ENCODE data around the gene RFPL3. TPM values are rescaled to one million over a fixed set of nuclear protein-coding genes. Genes with fewer than 3 reads are reported as not detected.

Gene RFPL3
- total RNA-seq, 1 donor from 2014 or later: not detected

DNA sequence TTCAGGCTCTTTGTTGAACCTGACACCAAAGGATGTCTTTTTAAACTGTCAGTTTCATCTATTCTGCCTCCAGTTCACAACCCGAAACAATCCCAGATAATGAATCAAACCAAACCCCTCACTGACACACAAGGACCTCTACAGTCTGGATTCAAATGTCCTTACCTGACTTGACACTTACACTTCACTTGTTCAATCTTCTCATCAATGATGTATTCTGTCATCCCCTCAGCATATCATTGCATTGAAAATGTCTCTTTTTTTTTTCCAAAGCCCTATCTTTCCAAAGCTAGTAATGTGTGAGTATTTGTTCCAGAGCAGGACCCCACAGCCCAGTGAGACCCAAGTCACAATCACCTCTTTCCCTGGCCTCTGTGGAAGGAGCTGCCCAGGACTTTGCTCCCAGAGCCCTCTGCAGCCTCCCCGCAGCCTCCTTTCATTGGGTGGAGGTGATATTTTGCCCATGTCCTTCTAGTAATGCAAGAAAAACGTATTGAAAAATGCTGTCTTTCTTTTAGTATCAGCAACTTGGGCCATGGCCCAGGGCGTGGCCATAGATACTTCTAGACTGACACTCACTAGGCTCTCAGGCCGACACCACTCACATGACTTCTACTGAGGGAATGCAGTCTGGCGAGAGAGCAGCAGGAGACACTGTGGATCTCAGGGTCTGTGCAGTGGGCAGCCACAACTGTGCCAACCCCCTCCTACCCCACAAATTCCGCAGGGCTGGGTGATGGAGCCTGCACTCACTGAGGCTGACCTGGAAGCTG lies 18.2 kb downstream of the RFPL3 start:
- H3K4me1 ChIP-seq (ENCODE audit: control insufficient read depth in 3 of 3, insufficient read depth in 3 of 3, low read length in 3 of 3): no peaks in the 10 kb centered on the region
- no peaks in the 10 kb centered on the region for H3K27me3 ChIP-seq (ENCODE audit: control insufficient read depth in 3 of 3, insufficient read depth in 3 of 3, low read length in 3 of 3)
- no peak overlapping the region for H3K4me3 ChIP-seq (ENCODE audit: low read length in 3 of 3)
- no peaks in the 10 kb centered on the region for H3K36me3 ChIP-seq (ENCODE audit: control insufficient read depth in 3 of 3, insufficient read depth in 3 of 3, low read length in 3 of 3)
- no peaks in the 10 kb centered on the region for H3K9me3 ChIP-seq (ENCODE audit: control insufficient read depth in 3 of 3, low read length in 3 of 3)
- no peak overlapping the region for H3K9ac ChIP-seq (ENCODE audit: low read depth in 1 of 3, low read length in 3 of 3)
- no peak overlapping the region for H3K27ac ChIP-seq (ENCODE audit: low read depth, low read length)

DNA sequence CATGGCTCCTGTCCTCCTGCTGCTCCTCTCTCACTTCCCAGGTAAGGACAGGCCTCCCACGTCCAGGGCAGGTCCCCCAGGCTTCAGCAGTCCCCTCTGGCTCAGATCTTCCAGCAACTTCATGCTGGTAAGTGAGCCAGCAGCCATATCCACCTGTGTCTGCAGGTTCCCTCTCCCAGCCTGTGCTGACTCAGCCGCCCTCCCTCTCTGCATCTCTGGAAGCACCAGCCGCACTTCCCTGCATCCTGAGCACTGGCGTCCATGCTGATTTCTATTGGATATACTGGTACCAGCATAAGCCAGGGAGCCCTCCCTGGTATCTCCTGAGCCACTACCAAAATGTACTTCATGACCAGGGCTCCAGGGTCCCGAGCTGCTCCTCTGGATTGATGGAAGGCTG lies 19.0 kb downstream of the RFPL3 start:
- H3K27me3 ChIP-seq (ENCODE audit: control insufficient read depth in 3 of 3, insufficient read depth in 3 of 3, low read length in 3 of 3): no peaks in the 10 kb centered on the region
- no peak overlapping the region for H3K9ac ChIP-seq (ENCODE audit: low read depth in 1 of 3, low read length in 3 of 3)
- no peaks in the 10 kb centered on the region for H3K9me3 ChIP-seq (ENCODE audit: control insufficient read depth in 3 of 3, low read length in 3 of 3)
- H3K27ac ChIP-seq (ENCODE audit: low read depth, low read length): no peak overlapping the region
- H3K4me3 ChIP-seq (ENCODE audit: low read length in 3 of 3): no peak overlapping the region
- H3K36me3 ChIP-seq (ENCODE audit: control insufficient read depth in 3 of 3, insufficient read depth in 3 of 3, low read length in 3 of 3): no peaks in the 10 kb centered on the region
- no peaks in the 10 kb centered on the region for H3K4me1 ChIP-seq (ENCODE audit: control insufficient read depth in 3 of 3, insufficient read depth in 3 of 3, low read length in 3 of 3)

DNA sequence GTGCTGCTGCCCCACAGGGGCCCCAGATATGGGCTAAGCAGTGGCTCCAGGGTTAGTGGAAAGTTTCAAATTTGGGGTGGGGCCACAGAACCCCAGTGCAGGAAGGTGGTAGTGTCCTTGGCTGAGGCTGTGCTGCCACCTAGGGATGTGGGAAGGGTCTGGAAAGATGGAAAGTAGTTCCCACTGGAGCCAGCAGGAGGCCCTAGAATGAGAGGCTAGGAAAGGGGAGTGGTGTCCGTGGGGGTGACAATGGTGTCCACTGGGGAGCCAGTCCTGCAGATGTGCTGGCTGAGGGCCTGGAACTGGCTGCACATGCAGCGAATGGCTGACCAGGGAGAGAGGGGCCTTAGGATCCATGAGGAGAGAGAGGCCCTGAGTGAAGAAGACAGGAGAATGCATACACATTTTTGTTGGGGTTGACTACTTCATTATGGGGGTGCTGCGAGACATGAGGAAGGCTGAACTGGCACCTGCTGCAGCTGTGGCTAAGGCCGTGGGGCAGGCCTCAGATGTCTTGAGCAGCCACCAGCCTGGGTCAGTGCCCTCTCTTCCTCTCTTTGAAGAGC lies 21.1 kb downstream of the RFPL3 start:
- Histone ChIP-seq H3K9ac (ENCODE audit: low read depth in 1 of 3, low read length in 3 of 3) (no peak overlapping the region), H3K36me3 (ENCODE audit: control insufficient read depth in 3 of 3, insufficient read depth in 3 of 3, low read length in 3 of 3) (no peaks in the 10 kb centered on the region), H3K9me3 (ENCODE audit: control insufficient read depth in 3 of 3, low read length in 3 of 3) (no peaks in the 10 kb centered on the region), H3K27ac (ENCODE audit: low read depth, low read length) (no peak overlapping the region), H3K27me3 (ENCODE audit: control insufficient read depth in 3 of 3, insufficient read depth in 3 of 3, low read length in 3 of 3) (no peaks in the 10 kb centered on the region), H3K4me1 (ENCODE audit: control insufficient read depth in 3 of 3, insufficient read depth in 3 of 3, low read length in 3 of 3) (no peaks in the 10 kb centered on the region), H3K4me3 (ENCODE audit: low read length in 3 of 3) (no peak overlapping the region)

DNA sequence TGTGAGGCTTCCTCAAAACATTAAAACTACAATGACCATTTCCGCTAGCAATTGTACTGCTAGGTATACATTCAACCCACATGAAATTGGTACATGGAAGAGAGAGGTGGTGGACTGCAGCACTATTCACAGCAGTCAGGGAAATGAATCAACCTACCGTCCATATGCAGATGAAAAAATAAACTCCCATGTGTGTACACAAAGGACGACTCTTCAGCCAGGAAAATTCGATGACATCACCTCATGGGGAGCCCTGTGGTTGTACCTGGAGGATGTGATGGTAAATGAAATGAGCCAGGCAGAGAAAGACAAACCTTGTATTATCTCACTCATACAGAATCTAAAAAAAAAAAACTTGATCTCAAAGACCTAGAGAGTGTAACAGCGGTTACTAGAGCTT lies 23.3 kb downstream of the RFPL3 start:
- Histone ChIP-seq H3K9ac (ENCODE audit: low read depth in 1 of 3, low read length in 3 of 3) (no peak overlapping the region), H3K27ac (ENCODE audit: low read depth, low read length) (no peak overlapping the region), H3K4me3 (ENCODE audit: low read length in 3 of 3) (no peak overlapping the region), H3K27me3 (ENCODE audit: control insufficient read depth in 3 of 3, insufficient read depth in 3 of 3, low read length in 3 of 3) (no peaks in the 10 kb centered on the region), H3K9me3 (ENCODE audit: control insufficient read depth in 3 of 3, low read length in 3 of 3) (no peaks in the 10 kb centered on the region), H3K36me3 (ENCODE audit: control insufficient read depth in 3 of 3, insufficient read depth in 3 of 3, low read length in 3 of 3) (peaks cover 5 to 8% (median 7%) of the 10 kb centered on the region in 3 donors), H3K4me1 (ENCODE audit: control insufficient read depth in 3 of 3, insufficient read depth in 3 of 3, low read length in 3 of 3) (no peaks in the 10 kb centered on the region)

DNA sequence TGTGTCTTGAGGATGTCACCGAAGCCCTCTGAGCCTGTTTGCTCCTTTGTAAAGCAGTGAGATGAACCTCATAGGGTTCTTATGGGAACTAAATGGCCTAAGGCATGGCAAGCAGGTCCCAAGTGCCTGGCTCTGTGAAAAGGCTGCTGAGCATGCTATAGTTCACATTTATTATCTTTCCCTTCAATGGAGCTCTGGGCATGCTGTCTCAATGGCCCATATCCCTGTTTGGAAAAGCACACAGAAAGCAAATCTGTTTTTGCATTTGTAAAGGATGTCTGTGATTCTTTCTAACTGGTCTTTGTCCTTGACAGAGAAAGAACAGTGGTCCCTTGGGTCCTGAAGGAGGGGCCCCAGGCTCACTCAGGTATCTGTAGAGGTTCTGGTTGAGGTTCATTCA lies 28.0 kb downstream of the RFPL3 start:
- H3K9ac ChIP-seq (ENCODE audit: low read depth in 1 of 3, low read length in 3 of 3): no peak overlapping the region
- H3K4me1 ChIP-seq (ENCODE audit: control insufficient read depth in 3 of 3, insufficient read depth in 3 of 3, low read length in 3 of 3): no peaks in the 10 kb centered on the region
- H3K9me3 ChIP-seq (ENCODE audit: control insufficient read depth in 3 of 3, low read length in 3 of 3): no peaks in the 10 kb centered on the region
- H3K27me3 ChIP-seq (ENCODE audit: control insufficient read depth in 3 of 3, insufficient read depth in 3 of 3, low read length in 3 of 3): no peaks in the 10 kb centered on the region
- H3K4me3 ChIP-seq (ENCODE audit: low read length in 3 of 3): no peak overlapping the region
- H3K27ac ChIP-seq (ENCODE audit: low read depth, low read length): no peak overlapping the region
- H3K36me3 ChIP-seq (ENCODE audit: control insufficient read depth in 3 of 3, insufficient read depth in 3 of 3, low read length in 3 of 3): peaks cover 22 to 44% (median 40%) of the 10 kb centered on the region in 3 donors

GRCh38 chr22:32389685-32390084 lies 32.0 kb downstream of the RFPL3 start:
- Histone ChIP-seq H3K9me3 (ENCODE audit: control insufficient read depth in 3 of 3, low read length in 3 of 3) (no peaks in the 10 kb centered on the region), H3K4me1 (ENCODE audit: control insufficient read depth in 3 of 3, insufficient read depth in 3 of 3, low read length in 3 of 3) (no peaks in the 10 kb centered on the region), H3K27me3 (ENCODE audit: control insufficient read depth in 3 of 3, insufficient read depth in 3 of 3, low read length in 3 of 3) (no peaks in the 10 kb centered on the region), H3K9ac (ENCODE audit: low read depth in 1 of 3, low read length in 3 of 3) (no peak overlapping the region), H3K27ac (ENCODE audit: low read depth, low read length) (no peak overlapping the region), H3K4me3 (ENCODE audit: low read length in 3 of 3) (no peak overlapping the region), H3K36me3 (ENCODE audit: control insufficient read depth in 3 of 3, insufficient read depth in 3 of 3, low read length in 3 of 3) (peaks cover 45 to 72% (median 72%) of the 10 kb centered on the region in 3 donors)

DNA sequence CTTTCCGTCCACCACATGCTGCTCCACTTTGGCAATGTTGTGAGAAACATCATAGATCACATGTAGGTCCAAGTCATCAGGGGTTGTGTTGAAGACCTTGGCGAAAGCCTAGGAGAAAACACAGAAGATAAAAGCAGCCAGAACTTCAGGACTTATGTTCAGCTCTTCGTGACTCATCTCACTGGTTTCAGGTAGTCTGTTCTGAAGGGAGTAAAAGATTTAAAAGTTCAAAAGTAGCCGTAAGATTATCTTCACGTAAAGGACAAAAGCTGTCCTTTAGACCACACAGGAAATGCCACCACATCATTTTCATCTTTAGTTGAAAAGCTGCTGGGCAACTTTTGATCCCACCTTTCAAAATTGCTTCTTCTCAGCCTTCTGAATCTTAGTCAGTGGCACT lies 37.4 kb downstream of the RFPL3 start:
- no peaks in the 10 kb centered on the region for H3K4me1 ChIP-seq (ENCODE audit: control insufficient read depth in 3 of 3, insufficient read depth in 3 of 3, low read length in 3 of 3)
- peaks cover 50 to 84% (median 68%) of the 10 kb centered on the region in 3 donors for H3K36me3 ChIP-seq (ENCODE audit: control insufficient read depth in 3 of 3, insufficient read depth in 3 of 3, low read length in 3 of 3)
- H3K9ac ChIP-seq (ENCODE audit: low read depth in 1 of 3, low read length in 3 of 3): no peak overlapping the region
- H3K27ac ChIP-seq (ENCODE audit: low read depth, low read length): no peak overlapping the region
- no peaks in the 10 kb centered on the region for H3K27me3 ChIP-seq (ENCODE audit: control insufficient read depth in 3 of 3, insufficient read depth in 3 of 3, low read length in 3 of 3)
- H3K4me3 ChIP-seq (ENCODE audit: low read length in 3 of 3): no peak overlapping the region
- no peaks in the 10 kb centered on the region for H3K9me3 ChIP-seq (ENCODE audit: control insufficient read depth in 3 of 3, low read length in 3 of 3)

- Histone ChIP-seq H3K27ac (ENCODE audit: low read depth, low read length) (no peak overlapping the region), H3K9ac (ENCODE audit: low read depth in 1 of 3, low read length in 3 of 3) (no peak overlapping the region), H3K27me3 (ENCODE audit: control insufficient read depth in 3 of 3, insufficient read depth in 3 of 3, low read length in 3 of 3) (no peaks in the 10 kb centered on the region), H3K4me3 (ENCODE audit: low read length in 3 of 3) (no peak overlapping the region), H3K4me1 (ENCODE audit: control insufficient read depth in 3 of 3, insufficient read depth in 3 of 3, low read length in 3 of 3) (no peaks in the 10 kb centered on the region), H3K36me3 (ENCODE audit: control insufficient read depth in 3 of 3, insufficient read depth in 3 of 3, low read length in 3 of 3) (peaks cover 51 to 89% (median 72%) of the 10 kb centered on the region in 3 donors), H3K9me3 (ENCODE audit: control insufficient read depth in 3 of 3, low read length in 3 of 3) (no peaks in the 10 kb centered on the region)
Measured at GRCh38 chr22:32396255-32396654, 38.6 kb downstream of the RFPL3 start.

GRCh38 chr22:32396746-32397145 lies 39.1 kb downstream of the RFPL3 start:
- Histone ChIP-seq H3K9me3 (ENCODE audit: control insufficient read depth in 3 of 3, low read length in 3 of 3) (no peaks in the 10 kb centered on the region), H3K9ac (ENCODE audit: low read depth in 1 of 3, low read length in 3 of 3) (no peak overlapping the region), H3K27ac (ENCODE audit: low read depth, low read length) (no peak overlapping the region), H3K4me3 (ENCODE audit: low read length in 3 of 3) (no peak overlapping the region), H3K36me3 (ENCODE audit: control insufficient read depth in 3 of 3, insufficient read depth in 3 of 3, low read length in 3 of 3) (peaks cover 51 to 92% (median 77%) of the 10 kb centered on the region in 3 donors), H3K27me3 (ENCODE audit: control insufficient read depth in 3 of 3, insufficient read depth in 3 of 3, low read length in 3 of 3) (no peaks in the 10 kb centered on the region), H3K4me1 (ENCODE audit: control insufficient read depth in 3 of 3, insufficient read depth in 3 of 3, low read length in 3 of 3) (no peaks in the 10 kb centered on the region)

GRCh38 chr22:32401486-32401885 lies 43.8 kb downstream of the RFPL3 start:
- Histone ChIP-seq H3K27ac (ENCODE audit: low read depth, low read length) (no peak overlapping the region), H3K4me1 (ENCODE audit: control insufficient read depth in 3 of 3, insufficient read depth in 3 of 3, low read length in 3 of 3) (no peaks in the 10 kb centered on the region), H3K27me3 (ENCODE audit: control insufficient read depth in 3 of 3, insufficient read depth in 3 of 3, low read length in 3 of 3) (no peaks in the 10 kb centered on the region), H3K4me3 (ENCODE audit: low read length in 3 of 3) (no peak overlapping the region), H3K36me3 (ENCODE audit: control insufficient read depth in 3 of 3, insufficient read depth in 3 of 3, low read length in 3 of 3) (peaks cover 27 to 77% (median 54%) of the 10 kb centered on the region in 3 donors), H3K9me3 (ENCODE audit: control insufficient read depth in 3 of 3, low read length in 3 of 3) (no peaks in the 10 kb centered on the region), H3K9ac (ENCODE audit: low read depth in 1 of 3, low read length in 3 of 3) (no peak overlapping the region)

All from skeletal muscle tissue (tissue), 4 donors.